Measurements from ENCODE around the gene PTPRG. TPM values are rescaled to one million over a fixed set of nuclear protein-coding genes. Genes with fewer than 3 reads are reported as not detected.

The PTPRG gene
- total RNA-seq, 1 experiment from 2014 or later, result 32.1 TPM

DNA sequence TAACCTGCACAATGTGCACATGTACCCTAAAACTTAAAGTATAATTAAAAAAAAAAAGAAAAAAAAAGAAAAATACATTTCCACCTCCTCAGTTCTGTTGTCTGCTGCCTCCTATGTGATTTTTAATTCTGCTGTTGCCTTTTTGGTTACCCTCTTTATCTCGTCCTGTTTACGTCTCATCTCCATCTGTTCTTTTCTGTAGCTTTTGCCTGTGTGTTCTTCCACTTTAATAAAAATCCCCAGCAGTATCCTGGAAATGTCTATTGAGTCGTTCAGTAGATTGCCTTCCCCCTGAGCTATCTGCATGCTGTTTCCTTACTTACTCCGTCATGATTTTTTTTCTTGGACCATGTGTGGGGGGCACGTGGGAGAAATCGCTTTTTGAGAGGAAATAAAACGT, 509.5 kb downstream of the PTPRG start:
- H3K4me3 ChIP-seq (replicated peaks in 1 of 2; ENCODE audit: low read depth in 1 of 2, low read length in 2 of 2), result no peak overlapping the region
- H3K4me2 ChIP-seq (ENCODE audit: low read length), result no peak overlapping the region
- intact Hi-C loops (cut with micrococcal nuclease), result no loop called here
- DNase-seq (ENCODE audit: low read depth, low spot score) (no peak), ATAC-seq (no peak)
- ChIA-PET RAD21 (ENCODE audit: low non-redundant PET in 1 of 2, low total read pairs in 2 of 2, uncharacterized antibody in 2 of 2, unreplicated experiment in 2 of 2) (no interaction called here), POLR2A (no interaction called here), CTCF (no interaction called here)
- H3K27me3 ChIP-seq (ENCODE audit: insufficient read depth, low read length), result no peaks in the 10 kb centered on the region
- H3K79me2 ChIP-seq (ENCODE audit: insufficient read depth, low read length), result no peaks in the 10 kb centered on the region
- H3K9me3 ChIP-seq (ENCODE audit: control insufficient read depth in 1 of 2, insufficient read depth in 1 of 2, low read depth in 1 of 2, low read length in 2 of 2), result no peaks in the 10 kb centered on the region
- H2AFZ ChIP-seq (ENCODE audit: low read depth, low read length, poor library complexity, severe bottlenecking), result no peak overlapping the region
- no peaks in the 10 kb centered on the region for H3K9me2 ChIP-seq (ENCODE audit: insufficient read depth)
- no peak overlapping the region for H3K9ac ChIP-seq (ENCODE audit: low read length)
- no peak for TF ChIP-seq CEBPB (IDR thresholded peaks at IDR 0.05; ENCODE audit: low read depth)
- no peak for TF ChIP-seq RAD21 (IDR thresholded peaks at IDR 0.05; ENCODE audit: low read depth)
- TF ChIP-seq, protein P1, sequence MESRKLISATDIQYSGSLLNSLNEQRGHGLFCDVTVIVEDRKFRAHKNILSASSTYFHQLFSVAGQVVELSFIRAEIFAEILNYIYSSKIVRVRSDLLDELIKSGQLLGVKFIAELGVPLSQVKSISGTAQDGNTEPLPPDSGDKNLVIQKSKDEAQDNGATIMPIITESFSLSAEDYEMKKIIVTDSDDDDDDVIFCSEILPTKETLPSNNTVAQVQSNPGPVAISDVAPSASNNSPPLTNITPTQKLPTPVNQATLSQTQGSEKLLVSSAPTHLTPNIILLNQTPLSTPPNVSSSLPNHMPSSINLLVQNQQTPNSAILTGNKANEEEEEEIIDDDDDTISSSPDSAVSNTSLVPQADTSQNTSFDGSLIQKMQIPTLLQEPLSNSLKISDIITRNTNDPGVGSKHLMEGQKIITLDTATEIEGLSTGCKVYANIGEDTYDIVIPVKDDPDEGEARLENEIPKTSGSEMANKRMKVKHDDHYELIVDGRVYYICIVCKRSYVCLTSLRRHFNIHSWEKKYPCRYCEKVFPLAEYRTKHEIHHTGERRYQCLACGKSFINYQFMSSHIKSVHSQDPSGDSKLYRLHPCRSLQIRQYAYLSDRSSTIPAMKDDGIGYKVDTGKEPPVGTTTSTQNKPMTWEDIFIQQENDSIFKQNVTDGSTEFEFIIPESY (IDR thresholded peaks at IDR 0.05; ENCODE audit: extremely low read depth, insufficient replicate concordance, low read length), result no peak
- TF ChIP-seq, protein P2, sequence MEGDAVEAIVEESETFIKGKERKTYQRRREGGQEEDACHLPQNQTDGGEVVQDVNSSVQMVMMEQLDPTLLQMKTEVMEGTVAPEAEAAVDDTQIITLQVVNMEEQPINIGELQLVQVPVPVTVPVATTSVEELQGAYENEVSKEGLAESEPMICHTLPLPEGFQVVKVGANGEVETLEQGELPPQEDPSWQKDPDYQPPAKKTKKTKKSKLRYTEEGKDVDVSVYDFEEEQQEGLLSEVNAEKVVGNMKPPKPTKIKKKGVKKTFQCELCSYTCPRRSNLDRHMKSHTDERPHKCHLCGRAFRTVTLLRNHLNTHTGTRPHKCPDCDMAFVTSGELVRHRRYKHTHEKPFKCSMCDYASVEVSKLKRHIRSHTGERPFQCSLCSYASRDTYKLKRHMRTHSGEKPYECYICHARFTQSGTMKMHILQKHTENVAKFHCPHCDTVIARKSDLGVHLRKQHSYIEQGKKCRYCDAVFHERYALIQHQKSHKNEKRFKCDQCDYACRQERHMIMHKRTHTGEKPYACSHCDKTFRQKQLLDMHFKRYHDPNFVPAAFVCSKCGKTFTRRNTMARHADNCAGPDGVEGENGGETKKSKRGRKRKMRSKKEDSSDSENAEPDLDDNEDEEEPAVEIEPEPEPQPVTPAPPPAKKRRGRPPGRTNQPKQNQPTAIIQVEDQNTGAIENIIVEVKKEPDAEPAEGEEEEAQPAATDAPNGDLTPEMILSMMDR (IDR thresholded peaks at IDR 0.05 in 2 of 3, conservative IDR thresholded peaks at IDR 0.05 in 1 of 3; ENCODE audit: borderline replicate concordance in 1 of 3, insufficient read depth in 1 of 3, low read depth in 2 of 3, low read length in 2 of 3), result no peak
- TF ChIP-seq CBX3 (IDR thresholded peaks at IDR 0.05; ENCODE audit: low read depth), result no peak
- no peak for TF ChIP-seq SRF (IDR thresholded peaks at IDR 0.05; ENCODE audit: low read depth)
- no peak for TF ChIP-seq EGR1 (IDR thresholded peaks at IDR 0.05; ENCODE audit: low read depth)
- TF ChIP-seq SP1 (IDR thresholded peaks at IDR 0.05; ENCODE audit: low read depth), result no peak
- TF ChIP-seq ZFX (IDR thresholded peaks at IDR 0.05), result no peak
- TF ChIP-seq JUND (IDR thresholded peaks at IDR 0.05), result no peak
- TF ChIP-seq, protein P3, sequence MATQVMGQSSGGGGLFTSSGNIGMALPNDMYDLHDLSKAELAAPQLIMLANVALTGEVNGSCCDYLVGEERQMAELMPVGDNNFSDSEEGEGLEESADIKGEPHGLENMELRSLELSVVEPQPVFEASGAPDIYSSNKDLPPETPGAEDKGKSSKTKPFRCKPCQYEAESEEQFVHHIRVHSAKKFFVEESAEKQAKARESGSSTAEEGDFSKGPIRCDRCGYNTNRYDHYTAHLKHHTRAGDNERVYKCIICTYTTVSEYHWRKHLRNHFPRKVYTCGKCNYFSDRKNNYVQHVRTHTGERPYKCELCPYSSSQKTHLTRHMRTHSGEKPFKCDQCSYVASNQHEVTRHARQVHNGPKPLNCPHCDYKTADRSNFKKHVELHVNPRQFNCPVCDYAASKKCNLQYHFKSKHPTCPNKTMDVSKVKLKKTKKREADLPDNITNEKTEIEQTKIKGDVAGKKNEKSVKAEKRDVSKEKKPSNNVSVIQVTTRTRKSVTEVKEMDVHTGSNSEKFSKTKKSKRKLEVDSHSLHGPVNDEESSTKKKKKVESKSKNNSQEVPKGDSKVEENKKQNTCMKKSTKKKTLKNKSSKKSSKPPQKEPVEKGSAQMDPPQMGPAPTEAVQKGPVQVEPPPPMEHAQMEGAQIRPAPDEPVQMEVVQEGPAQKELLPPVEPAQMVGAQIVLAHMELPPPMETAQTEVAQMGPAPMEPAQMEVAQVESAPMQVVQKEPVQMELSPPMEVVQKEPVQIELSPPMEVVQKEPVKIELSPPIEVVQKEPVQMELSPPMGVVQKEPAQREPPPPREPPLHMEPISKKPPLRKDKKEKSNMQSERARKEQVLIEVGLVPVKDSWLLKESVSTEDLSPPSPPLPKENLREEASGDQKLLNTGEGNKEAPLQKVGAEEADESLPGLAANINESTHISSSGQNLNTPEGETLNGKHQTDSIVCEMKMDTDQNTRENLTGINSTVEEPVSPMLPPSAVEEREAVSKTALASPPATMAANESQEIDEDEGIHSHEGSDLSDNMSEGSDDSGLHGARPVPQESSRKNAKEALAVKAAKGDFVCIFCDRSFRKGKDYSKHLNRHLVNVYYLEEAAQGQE (IDR thresholded peaks at IDR 0.05; ENCODE audit: low read depth), result no peak
- no peak for TF ChIP-seq FOSL1 (IDR thresholded peaks at IDR 0.05; ENCODE audit: low read depth)
- no peak for TF ChIP-seq ELF1 (IDR thresholded peaks at IDR 0.05; ENCODE audit: borderline replicate concordance, low read depth)
- no peak for TF ChIP-seq EZH2phosphoT487 (IDR thresholded peaks at IDR 0.05; ENCODE audit: borderline replicate concordance)
- no peak for TF ChIP-seq TCF7L2 (IDR thresholded peaks at IDR 0.05; ENCODE audit: borderline replicate concordance, extremely low read depth, insufficient read depth, insufficient read length)
- TF ChIP-seq SIN3A (IDR thresholded peaks at IDR 0.05; ENCODE audit: low read depth), result no peak
- no peak for TF ChIP-seq ZNF274 (IDR thresholded peaks at IDR 0.05; ENCODE audit: low read depth, low read length)
- no peak for TF ChIP-seq POLR2A (IDR thresholded peaks at IDR 0.05; ENCODE audit: borderline replicate concordance, extremely low read depth, insufficient read depth, insufficient read length)
- no peak for TF ChIP-seq POLR2AphosphoS5 (IDR thresholded peaks at IDR 0.05; ENCODE audit: low read depth, low read length)
- TF ChIP-seq, protein P4, sequence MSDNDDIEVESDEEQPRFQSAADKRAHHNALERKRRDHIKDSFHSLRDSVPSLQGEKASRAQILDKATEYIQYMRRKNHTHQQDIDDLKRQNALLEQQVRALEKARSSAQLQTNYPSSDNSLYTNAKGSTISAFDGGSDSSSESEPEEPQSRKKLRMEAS (IDR thresholded peaks at IDR 0.05), result no peak
- no peak overlapping the region for H3K27ac ChIP-seq (ENCODE audit: low read depth, low read length)
- no peaks in the 10 kb centered on the region for H3K4me1 ChIP-seq (ENCODE audit: control insufficient read depth in 1 of 2, insufficient read depth in 2 of 2, low read length in 2 of 2)
- no peaks in the 10 kb centered on the region for H3K36me3 ChIP-seq (ENCODE audit: control insufficient read depth in 1 of 2, insufficient read depth in 2 of 2, low read length in 2 of 2)
- H4K20me1 ChIP-seq (ENCODE audit: insufficient read depth), result no peaks in the 10 kb centered on the region
- no TSS peak for BruUV-seq (replicated peaks)
